AG09319 (cell line): ENCODE results near the gene ZNF593OS.

ENCODE experiments used
- DNase-seq: peaks from one replicate; pipeline ENCODE4 v3.0.0-alpha.2; 2010; ENCODE audit warnings: low read depth; ENCODE audit errors: extremely low read depth
- CTCF ChIP-seq: IDR thresholded peaks from 2 replicates; pipeline ENCODE4 v1.5.1; 2011; ENCODE audit warnings: low read depth, mild to moderate bottlenecking, inconsistent platforms, low read length, moderate library complexity

Gene ZNF593OS

GRCh38 chr1:26171084-26172072 is at the start of gene ZNF593OS:
Gene ZNF593OS, minus strand, starts transcription at chr1:26171832. Its CDS starts 171 bp downstream, at chr1:26171661.
- DNase-seq: no peak
- TF ChIP-seq CTCF: no peak

- no peak for DNase-seq
- no peak for TF ChIP-seq CTCF
Observed at GRCh38 chr1:26221094-26221493, 49.5 kb upstream of the ZNF593OS start.

GRCh38 chr1:26220199-26220912 is 48.7 kb upstream of the ZNF593OS start:
- TF ChIP-seq CTCF: no peak
- no peak for DNase-seq

GRCh38 chr1:26218906-26219494 is 47.4 kb upstream of the ZNF593OS start:
- no peak for TF ChIP-seq CTCF
- DNase-seq: no peak

- no peak for TF ChIP-seq CTCF
- no peak for DNase-seq
Observed at GRCh38 chr1:26215246-26215645, 43.6 kb upstream of the ZNF593OS start.

GRCh38 chr1:26213335-26213905 is 41.8 kb upstream of the ZNF593OS start:
- DNase-seq: no peak
- TF ChIP-seq CTCF: no peak
